ENCODE results near the gene PARD3B.
A peak's percentile ranks its signal among the peaks of the same experiment; 100 is the strongest.

Gene PARD3B

GRCh38 chr2:205590759-205591158, 1045.5 kb downstream of the PARD3B start:
- DNase-seq: peak; percentile 72

- DNase-seq: no peak
Measured at GRCh38 chr2:205593891-205594290, 1048.6 kb downstream of the PARD3B start.

GRCh38 chr2:205596581-205596980, 1051.3 kb downstream of the PARD3B start:
- DNase-seq: no peak

GRCh38 chr2:205605638-205606304, 1060.5 kb downstream of the PARD3B start:
- no peak for DNase-seq

GRCh38 chr2:205607146-205607545, 1061.9 kb downstream of the PARD3B start:
- DNase-seq: no peak

- no peak for DNase-seq
Measured at GRCh38 chr2:205609113-205609512, 1063.8 kb downstream of the PARD3B start.

GRCh38 chr2:205610437-205610836, 1065.2 kb downstream of the PARD3B start:
- DNase-seq: no peak

GRCh38 chr2:205612636-205613035, 1067.4 kb downstream of the PARD3B start:
- no peak for DNase-seq

GRCh38 chr2:205613970-205614559, 1068.8 kb downstream of the PARD3B start:
- DNase-seq: no peak

- no peak for DNase-seq
Measured at GRCh38 chr2:205614965-205615364, 1069.7 kb downstream of the PARD3B start.

- no peak for DNase-seq
Measured at GRCh38 chr2:205617905-205618304, 1072.6 kb downstream of the PARD3B start.

- no peak for DNase-seq
Measured at GRCh38 chr2:205619600-205619999, 1074.3 kb downstream of the PARD3B start.

- DNase-seq: no peak
Measured at GRCh38 chr2:205627085-205627484, 1081.8 kb downstream of the PARD3B start.

GRCh38 chr2:205628422-205628821, 1083.1 kb downstream of the PARD3B start:
- no peak for DNase-seq

- no peak for DNase-seq
Measured at GRCh38 chr2:205629091-205629776, 1084.0 kb downstream of the PARD3B start.

- DNase-seq: no peak
Measured at GRCh38 chr2:205633994-205634393, 1088.7 kb downstream of the PARD3B start.

GRCh38 chr2:205636549-205637319, 1091.5 kb downstream of the PARD3B start:
- DNase-seq: no peak

GRCh38 chr2:205637320-205637602, 1092.0 kb downstream of the PARD3B start:
- no peak for DNase-seq

GRCh38 chr2:205637779-205638503, 1092.7 kb downstream of the PARD3B start:
- no peak for DNase-seq

GRCh38 chr2:205640716-205641115, 1095.4 kb downstream of the PARD3B start:
- no peak for DNase-seq

- no peak for DNase-seq
Measured at GRCh38 chr2:205642599-205643356, 1097.5 kb downstream of the PARD3B start.

GRCh38 chr2:205643391-205643885, 1098.2 kb downstream of the PARD3B start:
- no peak for DNase-seq

Data from EL (cell line).